Limb (tissue), 2 donors: ENCODE results near the gene KLHL26.

Source experiments
- DNase-seq, 2 donors: peaks; one replicate each; pipeline ENCODE4 v3.0.0-alpha.2; 2016; ENCODE audit errors: extremely low spot score in 2 of 2

Gene KLHL26

DNA sequence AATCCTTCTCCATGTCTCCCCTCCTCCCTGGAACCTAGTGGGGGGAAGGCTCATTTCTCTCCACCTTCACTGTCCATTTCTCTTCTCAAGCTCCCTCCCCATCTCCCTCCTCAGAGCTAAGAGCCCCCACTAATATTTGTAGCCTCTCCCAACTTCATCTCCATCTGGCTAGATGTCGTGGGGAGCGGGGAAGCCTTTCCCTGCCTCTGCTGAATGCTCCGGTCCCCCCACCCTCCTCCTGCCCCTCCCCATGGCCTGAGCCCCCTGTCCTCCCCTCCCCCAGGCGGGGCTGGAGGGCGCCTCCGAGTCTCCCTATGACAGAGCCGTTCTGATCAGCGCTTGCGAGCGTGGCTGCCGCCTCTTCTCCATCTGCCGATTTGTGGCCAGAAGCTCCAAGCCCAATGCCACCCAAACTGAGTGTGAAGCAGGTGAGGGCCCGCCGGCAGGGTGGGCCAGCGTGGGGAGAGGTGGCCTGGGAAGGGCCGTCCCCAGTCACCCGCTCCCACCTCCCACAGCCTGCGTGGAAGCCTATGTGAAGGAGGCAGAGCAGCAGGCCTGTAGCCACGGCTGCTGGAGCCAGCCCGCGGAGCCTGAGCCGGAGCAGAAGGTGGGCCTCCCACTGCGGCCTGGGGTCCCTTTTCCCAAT is 23.1 kb upstream of the KLHL26 start:
- DNase-seq = no peak

DNA sequence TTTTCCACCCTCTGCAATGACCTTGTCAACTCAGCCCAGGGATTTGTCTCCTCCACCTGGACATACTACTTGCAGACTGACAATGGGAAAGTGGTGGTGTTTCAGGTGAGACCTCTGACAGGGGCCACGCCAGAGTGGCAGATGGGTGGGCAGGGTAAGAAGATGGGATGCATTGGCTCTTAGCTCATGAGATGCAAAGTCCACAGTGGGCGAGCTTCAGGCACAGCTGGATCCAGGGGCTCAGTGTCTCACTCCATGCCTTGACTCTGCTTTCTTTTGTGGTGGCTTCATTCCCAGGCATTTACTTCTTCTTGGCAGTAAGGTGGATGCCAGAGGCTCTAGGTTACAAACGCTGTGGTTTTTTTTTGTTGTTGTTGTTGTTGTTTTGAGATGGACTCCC is 20.8 kb upstream of the KLHL26 start:
- no peak for DNase-seq

DNA sequence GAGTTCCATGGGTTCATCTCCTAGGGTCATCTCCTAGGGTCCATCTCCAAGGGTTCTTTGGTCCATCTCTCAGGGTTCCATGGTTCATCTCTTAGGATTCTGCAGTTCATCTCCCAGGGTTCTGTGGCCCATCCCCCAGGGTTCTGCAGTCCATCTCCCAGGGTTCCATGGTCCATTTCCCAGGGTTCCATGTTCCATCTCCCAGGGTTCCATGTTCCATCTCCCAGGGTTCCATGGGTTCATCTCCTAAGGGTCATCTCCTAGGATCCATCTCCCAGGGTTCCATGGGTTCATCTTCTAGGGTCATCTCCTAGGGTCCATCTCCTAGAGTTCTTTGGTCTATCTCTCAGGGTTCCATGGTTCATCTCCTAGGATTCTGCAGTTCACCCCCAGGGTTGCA is 19.3 kb upstream of the KLHL26 start:
- no peak for DNase-seq

DNA sequence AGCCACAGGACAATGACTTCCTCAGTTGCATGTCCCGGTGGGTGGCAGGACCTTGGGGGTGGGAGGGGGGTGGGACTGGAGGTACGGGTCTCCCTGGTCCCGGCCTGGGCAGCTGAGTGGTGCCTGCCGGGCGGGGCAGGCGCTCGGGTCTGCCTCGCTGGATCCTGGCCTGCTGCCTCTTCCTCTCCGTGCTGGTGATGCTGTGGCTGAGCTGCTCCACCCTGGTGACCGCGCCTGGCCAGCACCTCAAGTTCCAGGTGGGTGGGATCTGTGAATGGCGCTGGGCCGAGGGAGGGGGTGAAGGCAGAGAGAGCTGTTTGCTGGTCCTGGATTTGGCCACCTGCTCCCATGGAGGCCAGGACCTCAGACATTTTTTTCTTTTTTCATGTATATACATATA is 18.6 kb upstream of the KLHL26 start:
- DNase-seq = no peak

DNA sequence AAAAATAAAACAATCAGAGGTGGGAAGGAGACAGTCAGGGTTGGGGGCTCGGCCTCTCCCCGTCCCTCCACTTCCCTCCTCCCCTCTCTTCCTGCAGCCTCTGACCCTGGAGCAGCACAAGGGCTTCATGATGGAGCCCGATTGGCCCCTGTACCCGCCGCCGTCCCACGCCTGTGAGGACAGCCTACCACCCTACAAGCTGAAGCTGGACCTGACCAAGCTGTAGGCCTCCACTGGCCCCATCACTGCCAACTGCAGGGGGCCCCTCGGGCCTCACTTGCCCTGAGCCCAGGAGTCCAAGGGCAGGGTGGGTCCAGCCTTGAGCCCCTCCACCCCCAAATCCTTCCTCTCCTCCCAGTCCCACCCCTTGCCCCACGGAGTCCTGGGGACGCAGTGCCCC is 16.5 kb upstream of the KLHL26 start:
- DNase-seq = no peak

DNA sequence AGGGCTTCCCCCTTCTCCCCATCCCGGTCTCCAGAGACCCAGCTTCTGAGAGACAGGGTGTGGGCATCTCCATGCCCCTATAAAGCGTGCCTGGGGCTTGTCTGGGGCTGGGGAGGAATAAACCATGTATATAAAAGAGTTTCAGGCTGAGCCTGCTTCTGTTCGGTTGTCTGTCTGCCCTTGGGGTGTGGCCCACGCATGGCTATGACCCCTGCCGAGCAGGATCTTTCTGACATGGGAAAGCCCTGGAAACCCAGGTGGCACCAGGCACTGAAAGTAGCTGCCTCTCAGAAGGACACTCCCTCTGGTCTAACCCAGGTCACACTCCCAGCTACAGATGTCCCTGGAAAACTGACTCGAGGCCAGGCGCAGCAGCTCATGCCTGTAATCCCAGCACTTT is 15.9 kb upstream of the KLHL26 start:
- no peak for DNase-seq

DNA sequence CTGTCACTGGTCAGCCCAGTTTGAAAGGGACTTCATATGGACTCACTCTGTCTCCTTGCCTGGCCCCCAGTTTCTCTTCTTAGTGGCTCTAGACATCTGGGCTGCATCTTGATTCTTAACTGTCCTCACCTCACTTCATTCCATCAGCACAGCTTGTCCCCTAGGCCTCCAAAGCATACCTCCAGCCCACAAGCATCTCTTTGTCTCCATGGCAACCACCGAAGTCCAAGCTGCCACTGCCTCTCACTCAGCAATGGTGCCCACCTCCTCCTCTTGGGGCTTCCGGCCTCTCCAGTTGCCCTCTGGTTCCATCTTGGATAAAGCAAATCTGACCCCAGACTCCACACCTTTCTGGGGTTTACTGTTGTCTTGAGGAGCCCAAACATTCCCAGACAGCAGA is 9.9 kb upstream of the KLHL26 start:
- DNase-seq = no peak

DNA sequence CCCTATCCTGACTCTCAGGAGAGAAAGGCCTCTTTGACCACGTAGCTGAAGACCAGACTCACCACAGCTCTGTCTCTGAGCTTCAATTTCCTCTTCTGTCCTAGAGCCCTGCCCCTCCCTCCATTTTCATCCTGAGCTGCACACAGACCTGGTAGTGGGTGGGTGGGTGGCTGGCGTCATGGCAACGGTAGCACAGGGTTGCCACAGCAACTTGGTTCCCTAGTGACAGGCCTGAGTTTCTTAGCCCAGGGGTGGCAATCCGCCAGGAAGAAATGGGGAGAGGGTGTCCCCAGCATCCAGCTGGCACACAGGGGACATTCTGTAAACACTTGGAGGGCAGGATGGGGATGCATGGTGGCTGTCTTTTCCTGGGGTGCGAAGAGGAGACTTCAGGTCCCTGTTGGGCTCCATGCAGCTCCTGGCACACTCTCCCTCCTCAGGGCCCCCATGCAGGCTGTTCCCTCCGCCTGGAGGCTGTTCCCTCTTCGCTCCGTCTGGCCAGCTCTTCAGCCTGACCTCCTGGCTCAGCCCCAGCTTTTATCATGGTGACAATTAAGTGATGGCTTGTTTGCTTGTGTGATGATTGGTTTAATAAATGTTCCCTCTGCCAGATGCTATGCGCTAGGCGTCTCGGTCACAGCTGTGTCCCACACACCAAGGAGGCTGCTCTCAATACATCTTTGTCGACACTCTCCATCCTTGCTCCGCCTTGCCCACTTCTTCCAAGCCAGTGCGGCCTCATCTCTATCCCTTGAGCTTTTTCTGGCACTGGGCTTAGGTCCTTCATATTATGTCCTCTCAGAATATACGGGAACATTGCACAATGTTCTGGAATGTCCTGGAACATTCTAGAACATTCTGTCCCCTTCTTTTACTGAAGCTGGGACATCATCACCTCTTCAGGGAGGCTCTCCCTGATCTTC is 7.4 kb upstream of the KLHL26 start:
- DNase-seq = peak in 1 of 2 donors; percentile 54

DNA sequence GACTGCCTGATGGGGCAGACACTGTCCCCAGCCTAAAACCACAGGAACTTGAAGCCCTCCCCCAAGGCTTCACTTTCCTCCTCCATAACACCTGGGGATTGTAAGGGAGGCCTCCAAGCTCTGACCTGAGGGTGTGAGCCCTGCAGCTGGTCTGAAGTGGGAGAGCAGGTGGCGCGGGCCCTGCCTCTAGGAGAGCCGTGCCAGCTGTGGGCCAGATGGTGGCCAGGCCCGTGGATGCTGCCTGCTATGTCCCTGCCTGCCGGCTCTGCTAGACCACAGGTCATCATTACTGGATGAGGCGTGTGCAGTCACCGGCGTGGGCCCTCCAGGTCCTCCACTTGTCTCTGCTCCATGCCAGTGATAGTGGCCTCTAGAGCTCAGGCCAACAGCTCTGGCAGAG is 3.5 kb upstream of the KLHL26 start:
- no peak for DNase-seq

DNA sequence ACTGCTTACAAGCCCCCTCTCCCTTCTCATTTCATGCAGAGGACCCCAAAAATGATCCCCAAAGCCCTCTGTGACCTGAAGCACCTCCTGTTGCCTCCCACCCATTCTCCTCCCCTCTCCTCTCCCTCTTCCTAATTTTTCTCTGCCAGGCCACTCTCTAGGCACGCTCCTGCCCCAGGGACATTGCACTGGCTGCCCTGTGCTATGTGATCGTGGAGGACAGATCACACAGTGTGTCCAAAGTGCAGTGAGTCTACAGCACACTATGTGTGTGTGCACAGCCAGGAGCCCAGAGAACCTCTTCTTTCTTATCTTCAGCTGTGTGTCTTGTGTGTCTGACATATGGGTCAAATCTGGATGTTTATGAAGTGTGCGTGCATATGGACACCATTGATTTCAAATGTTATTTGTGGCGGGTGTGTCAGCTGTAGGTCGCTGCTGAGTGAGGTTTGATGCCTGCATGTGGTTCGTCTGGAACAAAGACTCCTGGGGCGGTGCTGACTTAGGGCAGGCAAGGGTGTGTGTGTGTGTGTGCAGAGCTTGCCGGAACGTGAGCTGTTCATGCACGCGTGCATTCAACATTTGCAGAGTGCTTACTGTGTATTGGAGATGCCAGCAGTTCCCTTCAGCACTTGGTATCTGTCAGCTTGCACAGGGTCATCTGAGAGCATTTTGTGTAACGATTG is 2.1 kb upstream of the KLHL26 start:
- DNase-seq = peak in 1 of 2 donors; percentile 27

DNA sequence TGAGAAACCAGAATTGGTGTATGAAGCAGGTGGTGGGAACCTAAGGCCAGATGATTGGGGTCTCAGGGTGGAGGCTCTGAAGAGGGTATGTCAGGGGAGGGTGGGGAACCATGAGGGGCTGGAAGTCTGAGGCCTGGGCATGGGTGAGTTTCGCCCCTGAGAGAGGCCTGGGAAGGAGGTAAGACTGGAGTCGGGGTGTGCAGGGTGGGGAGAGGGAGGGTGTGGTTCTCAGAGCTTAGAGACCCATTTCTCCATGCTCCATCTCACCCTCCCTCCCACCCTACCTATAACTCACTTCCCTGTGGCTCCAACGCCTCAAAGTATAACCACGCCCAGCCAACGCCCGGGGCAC is 1.0 kb upstream of the KLHL26 start:
- DNase-seq = no peak

DNA sequence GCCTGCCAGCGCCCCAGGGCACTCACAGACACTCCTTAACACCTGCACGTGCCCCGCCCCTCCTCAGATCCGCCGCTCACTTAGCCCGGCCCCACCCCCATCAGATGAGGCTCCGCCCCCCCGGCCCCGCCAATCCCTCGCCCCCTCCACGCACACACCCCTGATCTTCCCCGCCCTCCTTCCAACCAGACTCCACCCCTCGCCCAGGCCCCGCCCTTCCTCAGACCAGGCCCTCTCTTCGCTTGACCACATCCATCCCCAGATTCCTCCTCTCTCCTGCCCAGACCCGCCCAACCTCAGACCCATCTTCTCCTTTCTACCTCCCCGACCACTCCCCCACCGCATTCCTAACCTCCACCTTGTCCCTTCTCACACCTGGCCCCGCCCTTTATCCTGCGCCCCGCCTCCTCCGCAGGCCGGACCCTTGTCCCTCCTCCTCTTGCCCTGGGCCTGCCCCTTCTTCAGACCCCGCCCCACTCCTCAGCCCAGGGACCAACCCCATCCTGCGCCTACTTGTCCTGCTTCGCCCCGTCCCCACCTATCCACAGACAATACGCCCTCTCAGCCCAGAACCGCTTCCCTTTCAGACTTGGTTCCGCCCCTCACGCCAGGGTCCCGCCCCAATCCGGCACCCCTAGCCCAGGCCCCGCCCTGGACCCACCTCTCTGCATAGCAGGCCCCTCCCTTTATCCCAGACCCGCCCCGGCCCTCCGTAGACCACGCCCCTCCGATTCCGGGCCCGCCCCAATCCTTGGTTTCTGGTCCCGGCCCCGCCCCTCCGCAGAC is 452 bp upstream of the KLHL26 start:
- DNase-seq = peak; percentile 90 to 99

DNA sequence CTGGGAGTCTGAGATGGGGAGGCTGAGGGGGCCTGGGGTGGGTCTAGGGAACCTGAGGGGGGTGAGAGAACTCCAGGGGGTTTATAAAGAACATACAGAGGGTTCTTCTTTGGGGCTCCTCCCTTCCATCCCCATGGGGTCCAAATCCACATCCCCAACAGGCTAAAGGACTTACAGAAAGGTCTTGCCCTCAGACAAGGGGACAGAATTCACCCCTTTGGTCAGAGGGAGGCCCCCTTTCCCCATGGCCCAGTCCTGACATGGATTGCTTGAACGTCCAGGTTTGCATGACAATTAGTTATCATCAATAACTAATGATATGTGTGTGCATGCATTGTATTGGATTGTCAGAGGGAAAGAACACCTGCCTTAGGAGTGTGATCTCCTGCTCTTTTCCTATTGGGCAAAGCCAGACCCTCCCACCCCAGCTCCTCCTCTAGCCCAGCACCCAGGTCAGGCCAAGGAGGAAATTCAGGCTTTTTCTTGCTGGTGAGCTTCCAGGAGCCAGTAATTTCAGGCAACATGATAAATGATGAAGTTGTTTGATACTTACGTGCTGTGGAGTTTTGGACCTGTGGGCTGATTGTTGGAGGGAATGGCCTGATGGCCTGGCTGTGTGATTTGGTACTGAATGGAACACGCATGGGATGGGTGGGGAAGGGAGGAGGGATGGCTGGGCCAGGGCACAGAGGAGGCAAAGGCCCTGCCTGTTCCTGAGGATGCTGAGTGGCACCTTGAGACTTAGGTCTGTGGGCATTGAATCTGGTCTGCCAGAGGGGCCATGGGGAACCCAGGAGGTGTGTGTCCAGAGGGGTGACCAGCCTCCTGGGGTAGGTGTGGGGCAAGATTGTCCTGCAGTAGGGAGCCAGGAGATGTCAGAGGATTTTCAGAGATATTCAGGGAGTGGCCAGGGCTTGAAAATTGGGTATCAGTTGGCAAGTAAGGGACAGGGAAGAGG is 1.1 kb downstream of the KLHL26 start:
- no peak for DNase-seq

DNA sequence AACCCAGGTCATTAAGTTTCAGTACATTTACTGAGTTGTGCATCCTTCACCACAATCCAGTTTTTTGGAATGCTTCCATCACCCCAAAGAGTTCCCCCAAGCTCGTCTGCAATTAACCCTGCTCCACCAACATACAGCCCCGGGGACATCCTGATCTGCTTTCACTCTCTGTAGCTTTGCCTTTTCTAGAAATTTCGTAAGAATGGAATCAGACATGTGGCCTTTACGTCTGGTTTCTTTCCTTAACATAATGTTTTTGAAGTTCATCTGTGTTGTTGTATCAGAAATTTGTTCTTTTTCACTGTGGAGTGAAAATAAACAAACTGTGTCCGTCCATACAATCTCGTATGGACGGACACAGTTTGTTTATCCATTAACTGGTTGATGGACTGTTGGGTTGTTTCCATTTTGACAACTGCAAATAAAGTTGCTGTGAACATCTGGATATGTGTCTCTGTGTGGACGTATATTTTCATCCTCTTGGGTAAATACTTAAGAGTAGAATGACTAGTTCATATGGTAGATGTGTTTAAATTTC is 2.9 kb downstream of the KLHL26 start:
- no peak for DNase-seq

DNA sequence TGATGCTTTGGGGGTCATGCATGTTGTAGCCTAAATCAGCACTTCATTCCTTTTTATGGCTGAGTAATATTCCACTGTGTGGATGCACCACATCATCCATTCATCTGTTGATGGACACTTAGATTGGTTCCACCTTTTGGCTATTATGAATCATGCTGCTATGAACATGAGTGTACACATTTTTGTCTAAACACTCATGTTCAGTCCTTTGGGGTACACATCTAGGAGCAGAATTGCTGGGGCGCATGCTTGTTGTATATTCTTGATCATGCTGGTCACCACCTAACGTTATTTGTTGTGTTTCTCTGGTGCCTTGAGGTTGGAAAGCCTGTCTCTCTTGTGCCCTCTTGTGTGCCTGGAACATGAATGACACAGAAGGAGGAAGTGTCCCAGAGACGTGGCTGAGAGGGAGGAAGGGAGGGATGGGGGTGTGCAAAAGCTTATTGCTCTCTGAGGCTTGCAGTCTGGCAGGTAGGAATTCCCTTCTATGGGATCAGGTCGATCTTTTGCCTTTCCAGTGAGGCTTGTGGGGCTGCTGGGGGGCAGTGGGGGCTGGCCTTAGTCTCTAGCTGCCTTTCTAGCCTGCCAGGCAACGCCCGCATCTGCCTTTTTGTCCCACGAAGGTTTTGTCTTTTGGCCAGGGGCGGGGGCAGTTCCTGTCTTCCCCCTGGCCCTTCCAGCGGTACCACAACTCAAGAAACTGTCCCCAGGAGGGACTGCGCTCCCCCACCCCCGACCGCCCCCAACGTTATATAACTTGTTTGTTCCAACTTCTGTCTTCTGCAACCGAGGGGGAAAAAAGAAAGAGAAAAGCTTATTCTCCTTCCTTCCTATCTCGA is 7.6 kb downstream of the KLHL26 start:
- peak in 1 of 2 donors; percentile 30 for DNase-seq

DNA sequence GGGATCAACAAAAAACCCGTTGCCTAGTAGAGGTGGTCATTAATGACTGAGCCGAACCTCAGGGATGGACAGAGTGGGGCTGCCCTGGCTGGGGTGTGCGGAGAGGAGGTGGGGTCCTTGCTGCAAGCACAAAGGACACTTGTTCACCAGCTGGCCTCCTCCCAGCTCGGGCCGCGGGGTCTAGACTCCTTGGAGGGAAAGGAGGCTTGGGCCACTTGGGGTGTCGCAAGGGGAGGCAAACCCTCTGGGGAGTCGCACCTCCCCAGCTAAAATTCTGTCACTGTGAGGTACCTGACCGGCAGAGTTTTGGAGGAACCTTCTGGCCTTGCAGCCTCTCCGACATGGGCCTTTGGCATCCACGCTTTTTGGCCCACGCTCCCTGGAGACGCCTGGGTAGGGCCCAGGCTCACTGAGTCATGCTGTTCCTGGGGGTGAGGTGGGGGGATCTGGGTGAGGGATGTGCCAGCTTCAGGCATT is 8.2 kb downstream of the KLHL26 start:
- peak in 1 of 2 donors; percentile 40 for DNase-seq

DNA sequence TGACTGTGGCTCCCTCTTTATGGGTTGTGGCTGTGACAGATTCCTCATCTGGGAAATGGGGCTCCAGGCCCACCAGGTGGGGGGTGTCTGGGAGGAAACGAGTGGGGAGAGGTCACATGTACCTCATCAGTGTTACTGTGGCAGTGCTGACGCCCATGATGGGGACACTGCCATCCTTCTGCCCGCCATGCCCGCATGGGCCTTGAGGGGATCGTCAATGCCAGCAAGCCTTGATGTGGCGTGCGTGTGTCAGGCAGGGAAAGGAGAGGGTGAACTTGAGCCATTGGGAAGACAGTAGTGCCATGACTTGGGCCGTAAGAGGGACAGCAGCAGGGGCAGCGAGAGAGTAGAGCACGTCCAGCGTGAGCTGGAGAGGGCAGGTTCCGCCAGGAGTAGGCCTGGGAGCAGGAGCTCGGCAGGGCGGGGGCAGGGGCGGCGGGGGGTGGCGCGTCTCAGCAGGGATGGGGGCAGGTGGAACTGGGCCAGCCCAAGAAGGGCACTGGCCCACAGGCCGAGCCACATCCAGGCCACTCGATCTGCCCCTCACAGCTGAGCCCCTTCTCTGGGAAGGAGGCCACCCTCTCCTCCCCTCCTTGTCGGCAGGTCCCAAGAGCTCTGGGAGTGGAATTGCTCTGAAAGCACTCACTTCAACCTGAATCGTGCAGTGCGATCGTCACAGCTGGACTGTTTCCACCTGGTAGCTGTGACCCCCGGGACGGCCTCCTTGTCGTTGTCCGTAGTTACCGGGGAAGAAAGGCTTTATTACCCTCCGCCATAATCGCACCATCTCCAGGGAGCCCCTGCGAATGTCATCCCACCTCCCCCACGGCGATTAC is 9.9 kb downstream of the KLHL26 start:
- DNase-seq = peak in 1 of 2 donors; percentile 59

DNA sequence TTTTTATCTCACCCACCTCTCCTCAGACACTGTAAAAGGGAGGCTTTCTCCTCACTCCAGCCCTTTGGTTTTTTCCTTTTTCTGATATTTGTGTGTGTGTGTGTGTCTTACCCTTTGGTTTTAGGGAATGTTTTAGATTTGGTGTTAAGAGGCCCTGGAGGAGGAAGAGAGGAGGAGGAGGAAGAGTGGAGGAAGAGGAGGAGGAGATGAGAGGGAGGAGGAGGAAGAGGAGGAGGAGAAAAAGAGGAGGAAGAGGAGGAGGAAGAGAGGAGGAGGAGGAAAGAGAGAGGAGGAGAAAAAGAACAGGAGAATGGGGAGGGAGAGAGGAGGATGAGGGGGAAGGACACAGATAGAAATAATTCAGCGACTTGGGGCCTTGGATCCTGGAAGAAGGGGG is 10.5 kb downstream of the KLHL26 start:
- DNase-seq = no peak
